MCF 10A (cell line): ENCODE results near the gene FBXO22. TPM values are rescaled to one million over a fixed set of nuclear protein-coding genes. Genes with fewer than 3 reads are reported as not detected.
A peak's percentile ranks its signal among the peaks of the same experiment; 100 is the strongest.

Experiments used
- BruUV-seq: library from RNA; stranded (reverse); fragments of 400-500 nt; replicated peaks from 2 replicates; lab custom pipeline; 2021; lab: Mats Ljungman, UMichigan
- CTCF ChIA-PET: fragments of 300-600 bp; sonication (Branson Sonifier 250); formaldehyde crosslinking; extraction: SDS; loops from one replicate; lab custom pipeline; 2021; ENCODE audit warnings: antibody characterized with exemption, inconsistent platforms; lab: Yijun Ruan, JAX
- POLR2A ChIA-PET: fragments of 300-600, 350-650 bp; sonication (Branson Sonifier 250); formaldehyde crosslinking; extraction: SDS; loops from one replicate; lab custom pipeline; 2020; ENCODE audit warnings: antibody characterized with exemption, inconsistent platforms; lab: Yijun Ruan, JAX
- DNase-seq: peaks from one replicate; pipeline ENCODE4 v3.0.0-alpha.2; 2018; ENCODE audit not compliant: unreplicated experiment
- H3K27ac Mint-ChIP-seq: one replicate; pipeline ENCODE4 v1.8.0; 2022; ENCODE audit warnings: mild to moderate bottlenecking, low read depth, mixed read lengths; ENCODE audit not compliant: unreplicated experiment
- H3K27me3 Mint-ChIP-seq: one replicate; pipeline ENCODE4 v1.8.0; 2022; ENCODE audit warnings: mixed read lengths; ENCODE audit not compliant: insufficient read depth, unreplicated experiment
- H3K36me3 Mint-ChIP-seq: one replicate; pipeline ENCODE4 v1.8.0; 2022; ENCODE audit warnings: mild to moderate bottlenecking, moderate library complexity, mixed read lengths; ENCODE audit not compliant: insufficient read depth, unreplicated experiment
- H3K4me1 Mint-ChIP-seq: one replicate; pipeline ENCODE4 v1.8.0; 2022; ENCODE audit warnings: mixed read lengths; ENCODE audit not compliant: insufficient read depth, unreplicated experiment
- H3K4me3 Mint-ChIP-seq: one replicate; pipeline ENCODE4 v1.8.0; 2022; ENCODE audit warnings: mild to moderate bottlenecking, moderate library complexity, mixed read lengths; ENCODE audit not compliant: unreplicated experiment
- H3K9me3 Mint-ChIP-seq: one replicate; pipeline ENCODE4 v1.8.0; 2022; ENCODE audit warnings: mixed read lengths; ENCODE audit not compliant: unreplicated experiment
- CTCF ChIP-seq: fragments of 200-600 bp; IDR thresholded peaks from one replicate; pipeline ENCODE4 v1.8.0; 2022; ENCODE audit warnings: antibody characterized with exemption, mild to moderate bottlenecking; ENCODE audit not compliant: unreplicated experiment
- intact Hi-C: fragments of 100-400 bp; cut with micrococcal nuclease; formaldehyde crosslinking; loops from 2 replicates; pipeline ENCODE4 v1.14.1; 2022
- total RNA-seq: library from RNA; stranded (reverse); gene quantifications from 2 replicates; pipeline ENCODE4 v1.2.3, GENCODE V29; 2022

Gene FBXO22
- total RNA-seq, 1 experiment from 2014 or later: 70.7 TPM

GRCh38 chr15:75921732-75922703 lies 18.3 kb downstream of the FBXO22 start:
- peak overlapping the region; percentile 95 for H3K27ac Mint-ChIP-seq
- TF ChIP-seq CTCF: peak; percentile 34
- intact Hi-C loops: loop anchor here (1.0 to 2.0 kb wide), 2 partner anchors 19 to 112 kb away; partner anchors contain the start of gene FBXO22
- peaks cover 84% of the 10 kb centered on the region for H3K36me3 Mint-ChIP-seq
- POLR2A ChIA-PET: interaction anchor here (0.6 to 9.6 kb wide), 22 partner anchors 9 to 924 kb away, joined by 3 to 96 read pairs (median 4); partner anchors contain the start of gene FBXO22
- peak; percentile 96 for DNase-seq
- no peaks in the 10 kb centered on the region for H3K9me3 Mint-ChIP-seq
- peaks cover 30% of the 10 kb centered on the region for H3K4me1 Mint-ChIP-seq
- H3K27me3 Mint-ChIP-seq: no peaks in the 10 kb centered on the region
- BruUV-seq: no TSS peak
- CTCF ChIA-PET: interaction anchor here (0.5 to 5.0 kb wide), 30 partner anchors 9 to 1539 kb away, joined by 3 to 56 read pairs (median 4); a partner anchor contains a TSS
- H3K4me3 Mint-ChIP-seq: peak overlapping the region; percentile 59

- no TSS peak for BruUV-seq
- Mint-ChIP-seq H3K27ac (peak overlapping the region; percentile 95), H3K4me3 (no peak overlapping the region), H3K27me3 (no peaks in the 10 kb centered on the region), H3K36me3 (peaks cover 84% of the 10 kb centered on the region), H3K9me3 (no peaks in the 10 kb centered on the region), H3K4me1 (peaks cover 38% of the 10 kb centered on the region)
- no peak for DNase-seq
- ChIA-PET CTCF (interaction anchor here (0.7 to 5.0 kb wide), 6 partner anchors 13 to 217 kb away, joined by 3 to 56 read pairs (median 3); no protein-coding TSS in a partner anchor), POLR2A (interaction anchor here (0.5 to 9.6 kb wide), 7 partner anchors 16 to 1354 kb away, joined by 3 to 96 read pairs (median 3); partner anchors contain the start of gene FBXO22)
- intact Hi-C loops: loop anchor here (2.0 kb wide), 1 partner anchor 21 kb away; the partner anchor contains the start of gene FBXO22
- no peak for TF ChIP-seq CTCF
Measured at GRCh38 chr15:75923756-75924155, 20.1 kb downstream of the FBXO22 start.

GRCh38 chr15:75924576-75924975 lies 20.9 kb downstream of the FBXO22 start:
- peak overlapping the region; percentile 47 for H3K27ac Mint-ChIP-seq
- ChIA-PET POLR2A (interaction anchor here (0.7 to 9.6 kb wide), 8 partner anchors 20 to 215 kb away, joined by 3 to 96 read pairs (median 4); partner anchors contain the start of gene FBXO22), CTCF (interaction anchor here (0.6 to 5.0 kb wide), 3 partner anchors 12 to 134 kb away, joined by 3 to 56 read pairs (median 3); no protein-coding TSS in a partner anchor)
- H3K27me3 Mint-ChIP-seq: no peaks in the 10 kb centered on the region
- intact Hi-C loops: no loop called here
- H3K4me3 Mint-ChIP-seq: no peak overlapping the region
- H3K4me1 Mint-ChIP-seq: peaks cover 38% of the 10 kb centered on the region
- H3K36me3 Mint-ChIP-seq: peaks cover 80% of the 10 kb centered on the region
- no peak for DNase-seq
- no peaks in the 10 kb centered on the region for H3K9me3 Mint-ChIP-seq
- TF ChIP-seq CTCF: no peak
- no TSS peak for BruUV-seq
